ENCODE results near the gene NSG2. TPM values are rescaled to one million over a fixed set of nuclear protein-coding genes. Genes with fewer than 3 reads are reported as not detected.

Gene NSG2
- total RNA-seq, 4 donors from 2014 or later = not detected

DNA sequence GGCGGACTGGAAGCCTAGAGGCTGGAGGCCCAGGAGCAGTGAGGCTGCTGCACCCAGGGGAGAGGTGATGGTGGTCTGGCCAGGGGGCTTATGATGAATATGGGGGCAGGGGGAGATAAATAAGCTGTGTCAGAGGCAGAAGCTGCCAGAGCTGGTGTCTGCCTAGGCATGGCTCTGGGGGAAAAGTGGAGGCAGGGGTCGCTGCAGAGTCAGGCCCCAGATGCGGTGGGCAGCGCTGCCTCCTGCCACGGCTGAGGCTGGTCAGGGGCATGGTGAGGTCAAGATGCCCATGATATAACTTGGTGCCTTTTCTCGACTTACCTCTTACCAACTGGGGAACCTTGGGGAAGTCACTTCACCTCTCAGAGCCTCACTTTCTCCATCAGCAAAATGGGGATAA lies 51.1 kb downstream of the NSG2 start:
- H3K27ac ChIP-seq = no peak overlapping the region
- no peaks in the 10 kb centered on the region for H3K36me3 ChIP-seq
- intact Hi-C loops (cut with DNase I; ENCODE audit: low total_unique reads) (no loop called here), in situ Hi-C loops (cut with MboI; ENCODE audit: low sequenced_read_pairs in 4 of 4) (no loop called here)
- H3K9me3 ChIP-seq = no peaks in the 10 kb centered on the region
- no peaks in the 10 kb centered on the region for H3K27me3 ChIP-seq
- DNase-seq (no peak), ATAC-seq (no peak)
- no peak overlapping the region for H3K4me3 ChIP-seq
- TF ChIP-seq, protein P1, sequence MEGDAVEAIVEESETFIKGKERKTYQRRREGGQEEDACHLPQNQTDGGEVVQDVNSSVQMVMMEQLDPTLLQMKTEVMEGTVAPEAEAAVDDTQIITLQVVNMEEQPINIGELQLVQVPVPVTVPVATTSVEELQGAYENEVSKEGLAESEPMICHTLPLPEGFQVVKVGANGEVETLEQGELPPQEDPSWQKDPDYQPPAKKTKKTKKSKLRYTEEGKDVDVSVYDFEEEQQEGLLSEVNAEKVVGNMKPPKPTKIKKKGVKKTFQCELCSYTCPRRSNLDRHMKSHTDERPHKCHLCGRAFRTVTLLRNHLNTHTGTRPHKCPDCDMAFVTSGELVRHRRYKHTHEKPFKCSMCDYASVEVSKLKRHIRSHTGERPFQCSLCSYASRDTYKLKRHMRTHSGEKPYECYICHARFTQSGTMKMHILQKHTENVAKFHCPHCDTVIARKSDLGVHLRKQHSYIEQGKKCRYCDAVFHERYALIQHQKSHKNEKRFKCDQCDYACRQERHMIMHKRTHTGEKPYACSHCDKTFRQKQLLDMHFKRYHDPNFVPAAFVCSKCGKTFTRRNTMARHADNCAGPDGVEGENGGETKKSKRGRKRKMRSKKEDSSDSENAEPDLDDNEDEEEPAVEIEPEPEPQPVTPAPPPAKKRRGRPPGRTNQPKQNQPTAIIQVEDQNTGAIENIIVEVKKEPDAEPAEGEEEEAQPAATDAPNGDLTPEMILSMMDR (IDR thresholded peaks at IDR 0.05 in 4 of 5, conservative IDR thresholded peaks at IDR 0.05 in 1 of 5) = no peak
- TF ChIP-seq POLR2A (IDR thresholded peaks at IDR 0.05) = no peak
- no peaks in the 10 kb centered on the region for H3K4me1 ChIP-seq

- H3K4me3 ChIP-seq = no peak overlapping the region
- no peak overlapping the region for H3K27ac ChIP-seq
- no peaks in the 10 kb centered on the region for H3K27me3 ChIP-seq
- DNase-seq (no peak), ATAC-seq (no peak)
- TF ChIP-seq, protein P1 (IDR thresholded peaks at IDR 0.05 in 4 of 5, conservative IDR thresholded peaks at IDR 0.05 in 1 of 5) = no peak
- no peak for TF ChIP-seq POLR2A (IDR thresholded peaks at IDR 0.05)
- no peaks in the 10 kb centered on the region for H3K4me1 ChIP-seq
- no peaks in the 10 kb centered on the region for H3K9me3 ChIP-seq
- H3K36me3 ChIP-seq = no peaks in the 10 kb centered on the region
- in situ Hi-C loops (cut with MboI; ENCODE audit: low sequenced_read_pairs in 4 of 4) (no loop called here), intact Hi-C loops (cut with DNase I; ENCODE audit: low total_unique reads) (no loop called here)
Measured at GRCh38 chr5:174097486-174098185, 52.1 kb downstream of the NSG2 start.

GRCh38 chr5:174098694-174099093 lies 53.2 kb downstream of the NSG2 start:
- intact Hi-C loops (cut with DNase I; ENCODE audit: low total_unique reads) (no loop called here), in situ Hi-C loops (cut with MboI; ENCODE audit: low sequenced_read_pairs in 4 of 4) (no loop called here)
- Histone ChIP-seq H3K27ac (no peak overlapping the region), H3K4me1 (no peaks in the 10 kb centered on the region), H3K4me3 (no peak overlapping the region), H3K9me3 (no peaks in the 10 kb centered on the region), H3K27me3 (no peaks in the 10 kb centered on the region), H3K36me3 (no peaks in the 10 kb centered on the region)
- DNase-seq (no peak), ATAC-seq (no peak)
- TF ChIP-seq, protein P1 (IDR thresholded peaks at IDR 0.05 in 4 of 5, conservative IDR thresholded peaks at IDR 0.05 in 1 of 5) = no peak
- TF ChIP-seq POLR2A (IDR thresholded peaks at IDR 0.05) = no peak

GRCh38 chr5:174100490-174100889 lies 55.0 kb downstream of the NSG2 start:
- no peak overlapping the region for H3K27ac ChIP-seq
- no peaks in the 10 kb centered on the region for H3K36me3 ChIP-seq
- H3K4me3 ChIP-seq = no peak overlapping the region
- no peaks in the 10 kb centered on the region for H3K9me3 ChIP-seq
- TF ChIP-seq, protein P1 (IDR thresholded peaks at IDR 0.05 in 4 of 5, conservative IDR thresholded peaks at IDR 0.05 in 1 of 5) = no peak
- TF ChIP-seq POLR2A (IDR thresholded peaks at IDR 0.05) = no peak
- H3K4me1 ChIP-seq = no peaks in the 10 kb centered on the region
- DNase-seq (no peak), ATAC-seq (no peak)
- intact Hi-C loops (cut with DNase I; ENCODE audit: low total_unique reads) (no loop called here), in situ Hi-C loops (cut with MboI; ENCODE audit: low sequenced_read_pairs in 4 of 4) (no loop called here)
- no peaks in the 10 kb centered on the region for H3K27me3 ChIP-seq
